Stimulated activated CD8-positive, alpha-beta memory T cell treated with anti-CD3 and anti-CD28 coated beads, Interleukin-15, amount 100 ng/mL, for 1 hour (primary cell): ENCODE results near the gene RPL22.

ENCODE experiments used
- DNase-seq: peaks from one replicate; pipeline ENCODE4 v3.0.0-alpha.2; 2020; ENCODE audit warnings: low read depth

RPL22 gene

DNA sequence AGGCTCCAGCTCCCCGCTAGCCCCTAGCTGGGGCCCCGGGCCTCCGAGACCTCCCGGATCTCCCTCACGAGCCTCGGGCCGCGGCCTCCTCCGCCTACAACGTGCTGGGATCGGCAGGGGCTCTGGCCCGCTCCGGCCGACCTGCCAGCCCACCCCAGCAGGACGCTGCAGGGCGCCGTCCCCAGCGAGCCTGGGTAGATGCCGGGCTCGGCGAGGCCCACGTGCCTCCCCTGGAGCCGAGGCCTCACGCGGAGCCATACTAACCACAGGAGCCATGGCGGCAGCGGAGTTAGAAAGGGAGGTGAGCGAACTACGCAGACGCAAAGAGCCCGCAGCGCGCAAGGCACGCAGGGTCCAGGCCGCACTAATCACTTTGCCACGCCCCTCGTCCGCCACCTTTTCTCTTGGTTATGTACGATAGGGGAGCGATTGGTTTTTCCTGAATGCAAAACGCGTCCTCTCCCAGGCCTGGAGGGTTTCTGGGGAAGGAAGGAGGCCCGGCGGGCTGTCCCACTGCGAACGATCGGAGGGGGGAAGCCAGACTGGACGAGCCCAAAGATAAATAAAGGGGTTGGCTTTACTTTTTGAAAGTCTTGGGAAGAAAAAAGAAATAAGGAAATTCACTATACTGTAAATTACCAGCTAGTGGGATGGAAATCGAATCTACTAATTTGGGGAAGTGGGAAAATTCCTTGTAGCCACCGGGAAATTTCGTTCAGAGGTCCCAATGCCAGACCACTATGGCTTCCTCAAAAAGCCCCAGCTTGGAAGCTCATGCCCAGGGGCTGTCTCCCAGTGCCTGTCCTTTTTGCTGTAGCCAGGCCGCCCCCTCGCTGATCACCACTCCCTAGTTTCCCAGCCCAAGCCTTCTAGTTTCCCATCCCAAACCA lies at the start of gene RPL22:
Gene RPL22, minus strand, starts transcription at position 298 of the 890 bp plus-strand sequence. Its CDS starts 22 bp downstream, at position 276.
- peak; percentile 92 for DNase-seq

DNA sequence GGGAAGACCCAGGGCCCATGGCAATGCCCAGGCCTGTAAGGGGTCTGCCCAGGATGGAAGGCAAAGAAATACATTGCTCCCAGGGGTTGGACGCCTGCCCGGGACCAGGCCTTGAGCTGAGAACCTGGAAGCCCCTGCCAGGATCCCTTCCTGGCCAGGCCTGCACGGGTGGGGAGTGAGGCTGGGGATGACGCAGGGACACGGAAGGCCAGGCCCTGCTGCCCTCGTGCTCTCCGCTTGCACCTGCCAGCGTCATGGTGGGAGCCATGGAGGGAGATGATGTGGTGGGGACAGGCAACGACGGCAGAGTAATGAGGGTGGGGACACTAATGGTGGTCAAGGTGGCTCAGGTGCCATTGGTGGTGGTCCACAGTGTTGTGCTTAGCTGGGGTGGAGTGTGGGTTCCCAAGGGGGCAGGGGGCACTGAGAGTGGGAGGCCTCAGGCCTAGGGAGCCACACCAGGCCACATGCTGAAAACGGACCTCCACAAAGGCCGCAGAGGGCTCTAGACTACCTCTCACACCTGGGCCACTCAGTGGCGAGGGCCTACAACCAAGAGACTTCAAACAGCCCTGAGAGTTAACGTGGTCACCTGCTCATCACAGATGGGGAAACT lies 48.9 kb upstream of the RPL22 start:
- DNase-seq: no peak

DNA sequence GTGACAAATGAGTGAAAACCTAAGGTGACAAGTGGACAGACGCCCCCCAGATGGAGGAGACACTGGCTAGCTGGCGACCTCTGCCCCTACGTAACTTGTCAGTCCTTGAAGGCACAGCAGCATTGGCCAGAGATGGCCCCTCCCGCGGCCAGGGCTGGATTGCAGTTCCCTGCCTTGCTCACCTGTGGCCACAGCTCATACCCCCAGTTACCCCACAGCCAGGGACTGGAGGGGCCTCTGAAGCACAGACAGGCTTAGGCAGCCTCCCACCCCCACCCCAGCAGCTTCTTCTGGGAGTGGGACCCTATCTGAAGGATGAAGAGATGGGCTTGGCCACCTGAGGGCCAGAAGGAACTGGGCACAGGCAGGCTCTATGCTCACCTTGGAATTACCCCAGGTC lies 48.3 kb upstream of the RPL22 start:
- DNase-seq: no peak

DNA sequence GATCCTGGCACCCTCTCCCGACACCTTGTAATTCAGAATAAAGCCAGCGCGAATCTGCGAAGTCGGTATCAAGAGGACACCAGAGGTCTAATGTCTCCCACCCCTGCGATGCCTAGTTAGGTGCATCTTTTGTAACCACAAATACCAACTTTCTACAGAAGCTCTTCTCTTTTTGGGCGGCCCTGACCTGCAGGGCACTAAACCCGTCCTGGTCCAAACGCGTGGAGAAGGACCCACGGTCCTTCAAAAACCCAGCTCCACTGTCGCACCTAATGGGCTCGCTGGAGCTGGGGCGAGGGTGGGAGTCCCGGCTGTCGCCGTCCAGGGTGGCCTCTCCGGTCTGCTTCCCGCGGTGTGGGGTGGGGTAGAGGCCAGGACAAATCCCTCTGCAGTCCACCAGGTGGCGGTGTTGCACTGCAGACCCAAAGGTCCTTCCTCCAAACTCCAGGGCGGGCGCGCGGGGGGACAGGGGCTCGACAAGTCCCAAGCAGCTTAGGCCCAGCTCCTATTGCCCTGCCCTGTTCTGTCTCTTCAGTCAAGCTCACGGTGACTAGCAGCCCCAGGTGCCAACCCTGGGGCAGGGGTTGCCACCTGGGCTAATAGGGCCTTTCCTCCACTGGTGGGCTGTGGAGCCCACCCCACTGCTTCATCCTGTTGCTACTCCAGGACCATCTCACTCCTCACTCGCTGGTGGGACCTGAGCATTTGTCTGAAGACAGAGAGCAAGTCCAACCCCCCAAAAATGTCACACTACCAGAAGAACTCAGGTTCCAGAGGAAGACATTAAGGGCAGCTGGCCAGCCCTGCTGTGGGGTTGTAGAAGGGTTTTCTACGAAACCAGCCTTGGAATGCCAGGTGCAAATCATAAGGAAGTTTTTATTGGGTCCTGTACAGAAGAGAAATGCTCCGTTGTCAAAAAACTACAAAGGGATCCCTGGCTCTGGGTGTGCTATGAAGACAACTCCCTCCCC lies 47.4 kb upstream of the RPL22 start:
- DNase-seq: peak; percentile 72

DNA sequence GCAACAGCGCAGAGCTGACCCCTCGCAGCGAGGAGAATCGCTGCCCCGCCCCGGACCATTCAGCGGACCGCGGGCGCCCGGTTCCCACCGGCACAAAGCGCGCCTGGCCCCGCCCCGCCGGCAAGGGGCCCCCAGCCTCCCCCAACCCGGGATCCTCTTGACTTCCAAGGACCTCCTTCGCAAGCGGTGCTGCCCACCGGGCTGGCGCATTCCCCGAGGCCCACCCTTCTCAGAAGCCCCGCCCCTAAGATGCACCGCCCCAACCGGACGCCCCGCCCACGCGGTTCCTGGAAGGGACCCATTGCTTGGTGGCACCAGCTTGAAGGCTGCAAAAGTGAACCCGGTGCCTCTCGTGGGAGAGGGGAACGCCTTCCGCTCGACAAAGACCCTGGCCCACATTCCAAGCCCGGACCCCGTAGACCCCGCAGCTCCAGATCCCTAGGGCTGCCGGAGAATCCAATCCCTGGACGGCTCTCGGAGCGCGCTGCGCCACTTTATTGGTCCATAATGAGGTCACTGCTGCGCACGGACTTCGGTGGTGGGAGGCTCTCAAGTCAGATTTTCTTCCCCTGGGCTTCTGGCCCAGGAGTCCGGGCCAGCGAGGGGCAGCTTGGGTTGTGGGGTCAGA lies 46.6 kb upstream of the RPL22 start:
- DNase-seq: no peak

DNA sequence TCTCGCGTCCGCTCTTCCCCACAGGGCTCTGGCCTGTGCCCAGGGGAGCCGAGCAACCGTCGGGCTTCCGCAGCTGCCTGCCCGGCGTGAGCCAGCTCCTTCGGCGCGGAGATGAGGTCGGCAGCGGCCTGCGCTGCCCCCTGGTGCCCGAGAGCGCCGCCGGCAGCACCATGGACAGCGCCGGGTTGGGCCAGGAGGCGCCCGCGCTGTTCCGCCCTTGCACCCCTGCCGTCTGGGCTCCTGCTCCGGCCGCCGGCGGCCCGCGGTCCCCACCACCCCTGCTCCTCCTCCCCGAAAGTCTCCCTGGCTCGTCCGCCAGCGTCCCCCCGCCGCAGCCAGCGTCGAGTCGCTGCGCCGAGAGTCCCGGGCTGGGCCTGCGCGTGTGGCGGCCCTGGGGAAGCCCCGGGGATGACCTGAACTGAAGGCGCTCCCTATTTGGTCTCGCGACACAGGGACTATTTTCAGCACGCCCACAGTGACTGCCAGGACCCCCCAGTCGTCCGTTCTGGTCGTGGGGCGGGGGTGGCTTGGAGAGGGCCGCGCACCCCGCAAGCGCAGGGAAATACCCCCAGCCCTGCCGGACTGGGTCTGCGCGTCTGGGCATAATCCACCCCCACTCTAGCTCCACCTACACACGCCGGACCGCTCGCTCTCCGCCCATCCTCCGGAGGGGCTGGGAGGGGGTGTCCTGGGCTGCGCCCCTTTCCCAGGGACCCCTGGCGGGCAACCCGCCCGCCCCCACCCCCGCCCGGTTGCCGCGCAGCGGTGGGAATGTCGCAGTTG lies 45.9 kb upstream of the RPL22 start:
- peak; percentile 60 for DNase-seq

DNA sequence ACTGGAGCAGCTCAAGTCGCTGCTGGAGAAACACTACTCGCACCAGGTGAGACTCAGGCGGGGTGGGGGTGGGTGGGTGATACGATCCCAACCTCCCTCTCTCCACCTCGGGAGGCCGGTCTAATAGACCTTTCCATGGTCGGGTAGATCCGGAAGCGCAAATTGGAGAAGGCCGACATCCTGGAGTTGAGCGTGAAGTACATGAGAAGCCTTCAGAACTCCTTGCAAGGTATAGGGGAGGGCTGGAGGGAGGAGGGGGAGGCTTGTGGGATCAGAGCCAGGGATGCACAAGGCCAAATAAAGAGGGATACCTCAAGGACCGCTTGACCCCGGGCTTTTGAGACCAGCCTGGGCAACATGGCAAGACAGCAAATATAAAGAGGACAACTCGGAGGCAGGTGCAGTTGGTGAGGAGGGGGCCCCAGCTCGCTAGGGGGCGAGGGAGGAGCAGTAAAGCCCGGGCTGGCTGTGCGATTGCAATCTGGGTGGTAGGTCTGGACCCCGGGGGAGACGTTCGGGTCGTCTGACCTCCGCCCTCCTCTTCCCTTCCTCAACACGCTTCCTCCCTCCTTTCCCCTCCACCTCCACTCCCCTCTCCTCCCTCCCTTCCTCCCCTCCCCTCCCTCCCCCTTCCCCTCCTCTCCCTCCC lies 45.1 kb upstream of the RPL22 start:
- no peak for DNase-seq

DNA sequence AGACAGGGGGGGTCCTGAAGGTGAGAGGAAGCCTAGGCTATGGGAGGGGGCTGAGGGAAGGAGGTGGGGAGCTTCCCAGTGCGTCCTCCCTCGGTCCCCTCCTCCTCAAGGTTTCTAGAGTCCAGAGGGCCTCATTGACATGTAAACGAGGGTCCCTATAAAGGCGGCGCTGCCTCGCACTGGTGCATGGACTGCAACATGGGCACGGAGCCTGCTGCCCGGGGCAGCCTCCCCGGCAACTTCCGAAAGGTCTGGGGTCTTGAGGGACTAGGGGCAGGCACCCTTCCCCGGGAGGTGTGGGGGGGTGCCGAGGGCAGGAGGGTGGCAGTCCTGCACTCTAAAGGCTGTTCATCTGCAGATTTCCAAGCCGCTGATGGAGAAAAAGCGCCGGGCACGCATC lies 44.6 kb upstream of the RPL22 start, which contains the start of gene HES3:
Gene HES3, plus strand, starts transcription at position 187 of the 400 bp plus-strand sequence. Its CDS starts 187 bp downstream, at position 374.
- no peak for DNase-seq

DNA sequence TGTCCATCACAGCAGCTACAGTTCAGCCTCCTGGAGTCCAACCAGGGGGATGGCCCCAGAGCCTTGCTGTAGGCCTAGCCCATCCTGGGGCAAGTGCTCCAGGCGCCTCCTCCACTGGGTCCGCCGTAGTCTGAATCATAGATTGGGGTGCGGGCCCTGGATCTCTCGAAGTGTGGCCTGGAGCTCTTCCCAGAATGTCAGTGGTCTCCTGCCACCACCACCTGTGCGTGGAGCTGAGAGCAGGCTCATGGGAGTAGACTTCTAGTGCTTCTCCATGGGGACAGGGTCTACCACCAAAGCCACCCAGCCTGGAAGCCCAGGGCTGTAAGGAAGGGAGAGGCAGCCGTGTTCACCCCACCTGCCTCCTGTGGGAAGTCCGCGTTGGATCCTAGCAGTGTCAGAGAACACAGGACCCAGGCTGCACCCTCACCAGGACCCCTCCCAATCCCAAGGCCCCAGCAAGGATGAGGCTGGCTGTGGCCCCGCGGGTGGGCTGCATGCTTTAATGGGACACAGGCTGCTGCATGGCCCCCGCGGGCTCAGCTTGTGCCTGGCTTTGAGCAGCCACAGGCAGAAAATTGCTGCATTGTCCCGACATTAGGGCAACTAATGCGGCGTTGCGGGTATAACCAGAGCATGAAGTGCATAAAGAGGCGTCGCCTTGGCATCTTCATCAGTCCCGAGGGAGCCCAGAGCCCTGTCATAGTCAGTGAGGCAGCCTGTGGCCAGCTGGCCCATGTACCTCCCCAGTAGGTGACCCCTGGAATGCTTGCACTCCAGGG lies 43.8 kb upstream of the RPL22 start:
- DNase-seq: no peak

DNA sequence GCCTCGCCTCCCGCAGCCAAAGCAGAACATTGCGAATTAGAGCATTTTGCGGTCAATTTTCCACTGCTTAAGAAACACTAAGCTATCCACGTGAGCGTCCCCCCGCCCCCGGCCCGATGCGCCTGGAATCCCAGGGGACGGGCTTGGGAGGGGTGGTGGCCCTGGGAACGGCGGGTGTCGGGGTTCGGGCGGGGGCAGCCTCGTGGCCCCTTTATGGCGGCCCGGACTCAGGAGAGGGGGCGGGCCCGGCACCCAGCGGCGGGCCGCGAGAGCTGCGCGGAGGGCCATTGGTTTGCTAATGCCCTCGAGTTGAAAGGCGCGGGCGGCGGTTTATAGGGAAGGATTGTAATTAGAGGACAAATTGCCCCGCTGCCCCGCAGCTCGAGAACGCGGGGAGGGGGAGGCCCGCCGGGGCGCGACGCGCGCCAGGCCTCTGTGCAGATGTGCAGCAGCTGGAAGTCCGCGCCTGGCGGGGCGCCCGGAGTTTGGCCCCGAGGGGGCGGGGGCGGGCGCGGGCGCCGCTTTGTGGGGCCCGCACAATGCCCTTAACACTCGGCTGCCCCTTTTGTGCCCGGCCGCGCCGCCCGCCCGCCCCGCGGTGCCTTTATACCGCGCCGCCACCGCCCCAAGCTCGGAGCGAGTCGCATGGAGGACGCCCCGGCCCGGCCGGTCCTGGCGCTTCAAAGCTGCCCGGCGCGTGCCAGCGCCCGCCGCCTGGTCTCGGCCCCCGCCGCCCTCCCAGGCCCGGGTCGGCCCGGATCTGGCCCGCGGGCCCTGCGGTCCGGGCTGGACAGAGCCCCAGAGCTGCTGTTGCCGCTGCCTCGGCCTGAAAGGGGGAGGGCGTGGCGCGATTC lies 42.7 kb upstream of the RPL22 start:
- no peak for DNase-seq

DNA sequence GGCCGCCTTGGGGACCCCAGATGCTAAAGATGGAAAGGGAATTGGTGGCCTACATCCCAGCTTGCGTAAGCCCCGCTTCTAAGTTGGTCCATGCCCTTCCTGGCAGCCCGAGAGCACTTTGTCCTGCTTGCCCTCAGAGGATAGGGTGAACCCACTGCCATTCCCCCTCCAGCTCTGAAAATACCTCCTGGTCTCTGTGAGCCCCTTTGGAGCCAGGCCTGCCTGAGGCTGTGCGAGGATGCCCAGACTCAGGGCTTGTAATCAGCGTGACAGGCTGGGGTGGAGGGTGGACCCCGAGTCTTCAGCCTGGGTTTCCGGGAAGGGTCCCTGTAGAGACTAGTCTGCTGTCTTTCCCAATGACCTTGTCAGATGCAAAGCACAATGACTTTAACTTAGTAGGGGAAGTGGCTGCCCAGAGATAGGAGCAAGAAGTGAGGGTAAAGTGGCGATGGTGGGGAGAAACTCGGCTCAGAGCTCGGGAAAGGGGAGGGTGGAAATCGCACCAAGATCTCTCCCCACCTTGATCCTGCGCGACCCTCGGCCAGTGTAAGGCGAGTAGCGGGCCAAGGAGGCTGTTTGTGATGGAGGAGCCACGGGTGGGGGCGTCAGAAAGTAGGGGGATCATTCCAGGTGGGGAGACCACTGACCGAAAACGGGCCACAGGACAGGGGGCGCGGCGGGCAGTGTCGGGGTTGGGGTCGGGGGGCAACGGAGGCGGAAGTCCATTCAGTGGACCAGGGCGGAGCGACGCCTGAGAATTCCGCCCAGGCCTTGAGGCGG lies 41.9 kb upstream of the RPL22 start:
- no peak for DNase-seq

DNA sequence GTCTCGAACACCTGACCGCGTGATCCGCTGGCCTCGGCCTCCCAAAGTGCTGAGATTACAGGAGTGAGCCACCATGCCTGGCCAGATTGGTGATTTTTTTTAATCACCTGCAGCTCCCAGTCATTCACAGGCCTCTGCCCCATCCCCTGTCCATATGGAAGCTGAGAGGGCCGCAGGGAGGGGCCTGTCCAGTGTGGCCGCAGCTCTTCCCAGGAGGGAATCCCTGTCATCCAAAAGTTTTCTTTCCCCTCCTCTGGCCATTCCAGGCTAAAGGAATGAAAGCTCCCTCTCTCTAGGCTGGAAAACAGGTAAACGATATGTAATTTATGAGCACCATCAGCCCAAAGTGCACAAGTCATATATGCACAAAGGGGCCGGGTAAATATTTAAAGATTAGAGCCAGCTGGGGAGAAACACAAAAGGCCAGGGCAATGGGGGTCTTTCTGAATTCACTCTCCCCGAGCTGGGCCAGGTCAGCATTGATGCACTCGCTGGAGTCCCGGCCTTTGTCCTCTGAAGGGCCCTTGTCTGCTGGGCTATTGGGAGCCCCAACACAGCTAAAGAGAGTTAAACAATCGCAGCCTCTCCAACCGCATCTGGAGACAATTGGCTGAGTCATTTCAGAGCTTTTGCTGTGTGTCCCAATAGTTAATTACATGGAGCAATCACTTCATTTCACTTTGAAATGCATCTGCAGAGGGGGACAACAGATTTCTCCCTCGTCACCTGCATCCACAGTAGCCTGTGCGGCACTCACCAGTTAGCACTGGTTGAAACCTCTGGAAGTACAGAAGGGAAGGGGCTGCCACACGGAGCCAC lies 40.8 kb upstream of the RPL22 start:
- DNase-seq: no peak

DNA sequence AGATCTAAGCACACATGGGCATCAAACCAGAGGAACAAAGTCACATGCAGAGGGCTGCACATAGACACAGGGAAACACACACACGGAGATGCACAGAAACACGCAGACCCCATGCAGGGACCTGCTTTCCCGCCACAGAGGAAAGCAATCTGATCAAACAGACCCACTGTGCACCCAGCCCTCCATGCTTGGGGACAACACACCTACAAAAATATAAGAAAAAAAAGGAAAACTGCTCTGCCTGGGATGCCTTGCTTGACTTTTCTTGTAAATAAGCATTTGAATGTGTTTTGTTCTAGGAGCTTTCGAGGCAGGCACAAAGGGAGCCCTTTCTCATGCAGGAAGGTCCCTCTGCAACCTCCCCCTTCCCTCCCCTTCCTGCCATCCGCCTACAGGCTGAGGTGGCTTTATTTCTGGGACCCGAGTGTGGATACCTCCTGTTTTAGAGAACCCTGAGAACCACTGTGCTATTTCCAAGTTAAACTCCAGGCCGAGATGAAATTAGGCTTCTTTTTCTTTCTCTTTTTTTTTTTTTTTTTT lies 39.9 kb upstream of the RPL22 start:
- DNase-seq: no peak

DNA sequence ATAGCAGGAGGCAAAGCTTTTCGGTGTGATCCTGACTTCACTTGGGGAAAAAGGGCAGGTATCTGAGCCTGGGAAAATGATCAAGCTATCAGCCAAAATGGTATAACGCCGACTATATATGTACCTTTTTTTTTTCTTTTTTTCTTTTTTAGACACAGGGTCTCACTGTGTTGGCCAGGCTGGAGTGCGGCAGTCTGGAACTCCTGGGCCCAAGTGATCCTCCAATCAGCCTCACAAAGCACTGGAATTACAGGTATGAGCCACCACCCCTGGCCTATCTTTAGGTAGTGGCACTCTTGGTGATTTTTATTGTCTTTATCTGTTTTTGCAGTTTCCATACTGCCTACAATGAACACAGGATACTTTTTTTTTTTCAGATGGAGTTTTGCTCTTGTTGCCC lies 37.7 kb upstream of the RPL22 start:
- DNase-seq: no peak

DNA sequence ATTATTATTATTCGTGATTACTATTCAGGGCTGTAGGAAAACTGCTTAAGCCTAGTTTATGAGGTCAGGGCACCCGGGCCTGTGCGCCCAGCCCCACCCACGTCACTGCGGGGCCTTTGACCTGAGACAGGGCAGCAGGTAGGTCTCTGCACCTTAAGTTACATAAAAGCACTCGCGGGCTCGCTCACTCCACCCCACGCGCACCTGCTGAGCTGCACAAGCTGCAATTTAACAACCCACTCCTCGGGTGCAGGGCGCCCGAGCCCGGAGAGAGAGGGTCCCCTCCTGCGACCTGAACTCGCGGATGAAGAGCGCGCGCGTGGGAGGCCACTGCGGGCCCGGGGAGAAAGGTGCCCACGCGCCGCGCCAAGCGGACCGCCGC lies 35.9 kb upstream of the RPL22 start:
- no peak for DNase-seq

DNA sequence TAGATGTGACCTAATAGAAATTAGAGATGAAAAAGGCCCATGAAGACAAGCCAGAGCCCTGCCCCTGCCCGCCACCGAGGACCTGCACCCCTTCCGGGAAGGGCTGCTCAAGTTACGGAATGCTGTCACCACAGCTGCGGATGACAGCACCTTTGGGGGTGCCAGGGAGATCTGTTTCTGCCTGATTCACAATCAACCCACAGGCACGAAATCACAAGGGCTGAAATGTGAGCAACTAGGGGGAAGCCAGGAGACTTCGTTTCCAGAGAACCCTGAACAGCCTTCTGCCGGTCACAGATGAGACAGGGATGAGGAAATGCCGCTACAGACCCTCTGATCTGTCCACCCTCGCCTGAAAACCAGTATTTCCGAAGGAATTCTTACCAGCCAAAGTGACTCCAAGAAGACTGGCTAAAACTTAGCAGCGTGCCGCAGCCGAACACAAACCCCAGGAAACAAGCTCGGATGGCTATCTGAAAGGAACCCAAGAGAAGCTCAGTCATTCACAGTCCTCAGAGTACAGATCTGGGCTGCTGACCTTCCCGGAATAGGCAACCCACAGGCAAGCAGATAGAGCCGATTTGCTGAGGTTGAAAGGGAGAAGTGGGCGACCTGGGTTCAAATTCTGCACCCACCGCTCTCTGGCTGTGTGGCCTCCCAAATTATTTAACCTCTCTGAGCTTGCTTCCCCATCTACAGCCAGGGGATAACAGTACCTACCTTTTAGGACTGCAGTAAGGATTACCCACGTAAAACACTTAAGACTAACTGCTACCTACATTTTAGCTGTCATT lies 35.3 kb upstream of the RPL22 start:
- DNase-seq: no peak
